PFSK-1 (cell line): ENCODE results near the gene IGDCC3.

Experiments
- FOXP2 ChIP-seq: optimal IDR thresholded peaks from 2 replicates; pipeline ENCODE3; 2011; ENCODE audit warnings: borderline replicate concordance, control low read depth, inconsistent platforms; ENCODE audit not compliant: insufficient read depth; ENCODE audit errors: extremely low read length, extremely low read depth
- POLR2AphosphoS5 ChIP-seq: IDR thresholded peaks from 2 replicates; pipeline ENCODE4 v1.6.1; 2012; ENCODE audit warnings: low read depth, mild to moderate bottlenecking, control low read depth, low read length, moderate library complexity
- REST ChIP-seq, 2 experiments: IDR thresholded peaks; 2 replicates each; pipeline versions ENCODE4 v1.6.1 to v1.8.0; 2011 to 2012; ENCODE audit warnings: low read depth in 2 of 2, low read length in 2 of 2, control low read depth in 1 of 2, inconsistent platforms in 1 of 2, mild to moderate bottlenecking in 1 of 2, moderate library complexity in 1 of 2; ENCODE audit not compliant: insufficient read depth in 1 of 2
- SIN3A ChIP-seq: IDR thresholded peaks from 2 replicates; pipeline ENCODE4 v1.6.1; 2012; ENCODE audit warnings: mild to moderate bottlenecking, low read length, moderate library complexity, borderline replicate concordance; ENCODE audit not compliant: insufficient read depth
- TAF1 ChIP-seq: IDR thresholded peaks from 2 replicates; pipeline ENCODE4 v1.6.1; 2012; ENCODE audit warnings: low read length, control low read depth, borderline replicate concordance; ENCODE audit not compliant: insufficient read depth

The IGDCC3 gene

DNA sequence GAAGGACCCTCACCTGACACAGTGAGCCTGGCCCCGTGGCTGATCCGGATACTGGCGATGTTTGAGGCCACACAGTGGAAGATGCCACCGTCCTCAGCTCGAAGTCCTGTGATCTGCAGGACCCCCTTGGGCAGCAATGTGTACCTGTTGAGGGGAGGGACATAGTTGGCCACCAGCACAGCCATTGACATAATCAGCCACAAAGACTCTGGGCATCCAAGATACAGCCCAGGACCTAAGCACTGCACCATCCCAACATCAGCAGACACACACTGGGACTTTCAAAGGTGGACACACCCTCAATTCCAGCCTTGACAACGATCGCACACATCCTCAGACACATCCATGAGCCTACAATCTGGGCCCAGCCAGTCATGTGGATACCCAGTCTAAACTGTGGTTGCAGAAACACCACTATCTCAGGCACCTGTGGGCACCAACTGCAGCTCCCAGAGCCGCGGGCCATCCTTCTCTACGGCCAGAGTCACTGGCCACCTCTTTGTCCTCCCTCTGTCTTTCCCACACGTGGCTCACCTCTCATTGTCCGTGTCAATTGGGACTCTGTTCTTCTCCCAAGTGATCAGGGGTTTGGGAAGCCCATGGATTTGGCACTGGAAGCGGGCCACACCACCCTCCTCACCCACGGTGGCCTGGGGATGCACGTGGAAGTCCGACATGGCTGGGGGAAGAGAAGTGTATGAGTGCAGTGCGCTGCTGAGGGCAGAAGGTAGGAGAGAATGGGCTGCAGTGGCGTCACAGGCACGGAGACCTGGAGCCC is 42.3 kb downstream of the IGDCC3 start:
- no peak for TF ChIP-seq POLR2AphosphoS5
- no peak for TF ChIP-seq REST (IDR thresholded peaks at IDR 0.05; ENCODE audit: insufficient read depth in 1 of 2, low read depth in 2 of 2, low read length in 2 of 2)
- no peak for TF ChIP-seq FOXP2
- no peak for TF ChIP-seq SIN3A
- no peak for TF ChIP-seq TAF1

GRCh38 chr15:65334586-65335231 is 43.1 kb downstream of the IGDCC3 start:
- TF ChIP-seq POLR2AphosphoS5 = no peak
- no peak for TF ChIP-seq FOXP2
- TF ChIP-seq REST (IDR thresholded peaks at IDR 0.05; ENCODE audit: insufficient read depth in 1 of 2, low read depth in 2 of 2, low read length in 2 of 2) = no peak
- TF ChIP-seq SIN3A = no peak
- TF ChIP-seq TAF1 = no peak

GRCh38 chr15:65333856-65334255 is 43.9 kb downstream of the IGDCC3 start:
- TF ChIP-seq SIN3A = no peak
- no peak for TF ChIP-seq TAF1
- TF ChIP-seq REST (IDR thresholded peaks at IDR 0.05; ENCODE audit: insufficient read depth in 1 of 2, low read depth in 2 of 2, low read length in 2 of 2) = no peak
- no peak for TF ChIP-seq POLR2AphosphoS5
- no peak for TF ChIP-seq FOXP2

- no peak for TF ChIP-seq POLR2AphosphoS5
- no peak for TF ChIP-seq TAF1
- no peak for TF ChIP-seq REST (IDR thresholded peaks at IDR 0.05; ENCODE audit: insufficient read depth in 1 of 2, low read depth in 2 of 2, low read length in 2 of 2)
- TF ChIP-seq SIN3A = no peak
- TF ChIP-seq FOXP2 = no peak
Measured at GRCh38 chr15:65333148-65333820, 44.5 kb downstream of the IGDCC3 start.
